Vagina (tissue), 2 donors: Measurements from ENCODE around the gene HCN3.

ENCODE experiments used
- POLR2A ChIP-seq, 2 donors: fragments of 450-650 bp; IDR thresholded peaks; one replicate each; pipeline ENCODE4 v1.6.1; 2017; ENCODE audit warnings: antibody characterized with exemption in 2 of 2, mild to moderate bottlenecking in 2 of 2, moderate library complexity in 2 of 2
- POLR2AphosphoS5 ChIP-seq, 2 donors: sonication (generic); formaldehyde crosslinking; IDR thresholded peaks; one replicate each; pipeline ENCODE4 v1.9.0; 2017; ENCODE audit warnings: antibody characterized with exemption in 2 of 2, mild to moderate bottlenecking in 2 of 2, low read depth in 1 of 2; ENCODE audit not compliant: insufficient read depth in 1 of 2
- TF ChIP-seq, protein P1 (sequence below), 3 experiments: fragments of 450-650 bp in 2 of 3; fragments of 200-600 bp in 1 of 3; sonication (generic) in 1 of 3; IDR thresholded peaks; one replicate each; pipeline ENCODE4 v1.5.1; 2017 to 2019; ENCODE audit warnings: antibody characterized with exemption in 3 of 3, mild to moderate bottlenecking in 2 of 3, moderate library complexity in 2 of 3

DNA sequence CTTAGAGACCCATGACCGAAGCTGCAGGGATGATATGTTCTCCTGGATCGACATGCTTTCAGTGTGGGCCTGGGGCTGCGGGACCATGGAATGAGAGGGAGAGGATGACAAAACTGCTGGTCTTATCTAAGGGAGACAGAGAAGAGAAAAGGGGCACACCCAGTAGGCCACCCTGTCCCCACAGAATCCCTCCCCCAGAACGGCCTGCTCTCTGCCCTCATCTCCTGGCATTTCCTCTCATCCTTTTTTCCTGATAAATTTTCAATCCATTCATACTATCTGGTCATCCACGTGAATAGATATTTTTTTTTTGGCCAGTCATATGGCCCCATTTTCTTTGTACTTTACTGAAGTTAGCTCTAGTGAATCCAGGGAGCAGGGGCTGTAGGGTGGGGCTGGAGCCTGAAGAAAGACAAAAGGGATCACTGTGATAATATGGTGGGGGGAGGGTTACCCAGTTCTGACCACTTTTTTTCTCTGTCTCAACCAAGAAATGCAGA, 24.1 kb downstream of the HCN3 start, which contains the start of gene PKLR:
- TF ChIP-seq POLR2AphosphoS5 (IDR thresholded peaks at IDR 0.05; ENCODE audit: insufficient read depth in 1 of 2, low read depth in 1 of 2) (no peak), POLR2A (IDR thresholded peaks at IDR 0.05) (no peak)
- TF ChIP-seq, protein P1, sequence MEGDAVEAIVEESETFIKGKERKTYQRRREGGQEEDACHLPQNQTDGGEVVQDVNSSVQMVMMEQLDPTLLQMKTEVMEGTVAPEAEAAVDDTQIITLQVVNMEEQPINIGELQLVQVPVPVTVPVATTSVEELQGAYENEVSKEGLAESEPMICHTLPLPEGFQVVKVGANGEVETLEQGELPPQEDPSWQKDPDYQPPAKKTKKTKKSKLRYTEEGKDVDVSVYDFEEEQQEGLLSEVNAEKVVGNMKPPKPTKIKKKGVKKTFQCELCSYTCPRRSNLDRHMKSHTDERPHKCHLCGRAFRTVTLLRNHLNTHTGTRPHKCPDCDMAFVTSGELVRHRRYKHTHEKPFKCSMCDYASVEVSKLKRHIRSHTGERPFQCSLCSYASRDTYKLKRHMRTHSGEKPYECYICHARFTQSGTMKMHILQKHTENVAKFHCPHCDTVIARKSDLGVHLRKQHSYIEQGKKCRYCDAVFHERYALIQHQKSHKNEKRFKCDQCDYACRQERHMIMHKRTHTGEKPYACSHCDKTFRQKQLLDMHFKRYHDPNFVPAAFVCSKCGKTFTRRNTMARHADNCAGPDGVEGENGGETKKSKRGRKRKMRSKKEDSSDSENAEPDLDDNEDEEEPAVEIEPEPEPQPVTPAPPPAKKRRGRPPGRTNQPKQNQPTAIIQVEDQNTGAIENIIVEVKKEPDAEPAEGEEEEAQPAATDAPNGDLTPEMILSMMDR (IDR thresholded peaks at IDR 0.05) = no peak
